ENCODE data around the gene EN2.

EN2 gene

DNA sequence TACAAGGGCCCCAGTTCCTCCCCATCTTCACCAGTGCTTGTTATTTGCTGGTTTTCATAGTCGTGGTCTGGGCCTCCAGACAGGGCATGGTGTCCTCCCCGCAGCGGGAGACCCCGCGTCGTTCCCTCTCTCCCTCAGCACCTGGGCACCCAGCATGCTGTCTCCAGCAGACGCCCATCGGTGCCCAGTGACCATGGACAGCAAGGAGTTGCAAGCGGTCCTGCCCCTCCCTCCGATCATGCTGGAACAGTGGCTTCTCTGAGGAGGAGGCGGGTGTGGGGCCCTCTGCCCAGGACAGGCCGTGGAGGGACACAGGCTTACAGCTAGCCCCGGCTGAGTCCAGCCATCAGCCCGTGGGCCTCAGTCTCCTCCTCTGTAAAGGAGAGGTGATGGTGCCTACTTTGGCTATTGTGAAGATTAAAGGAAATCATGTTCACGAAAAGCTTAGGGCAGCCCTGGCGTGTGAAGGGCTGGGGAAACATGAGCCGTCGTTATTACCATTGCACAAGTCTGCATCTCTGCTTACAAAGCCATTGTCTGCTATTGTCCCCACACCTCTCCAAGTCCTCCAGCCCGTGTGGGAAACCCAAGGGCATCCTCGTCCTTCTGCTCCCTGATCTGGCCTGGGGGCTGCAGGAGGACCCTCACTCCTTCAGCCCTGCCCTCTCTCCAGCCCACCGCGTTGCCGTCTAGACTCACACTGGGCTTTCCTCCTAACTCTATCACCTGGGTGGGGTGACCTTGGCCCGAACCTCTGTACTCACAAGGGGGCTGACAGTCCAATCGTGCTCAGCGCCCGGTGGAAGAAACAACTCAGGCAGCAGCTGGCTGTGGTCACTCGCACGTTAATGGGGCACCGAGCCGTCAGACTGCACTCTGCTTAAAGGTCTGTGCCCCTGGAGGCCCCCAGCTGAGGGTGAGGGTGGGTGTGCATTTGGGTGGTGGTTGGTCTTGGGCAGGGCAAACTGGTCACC lies 29.9 kb downstream of the EN2 start:
- H3K79me2 ChIP-seq (ENCODE audit: insufficient read depth, low read depth) = no peaks in the 10 kb centered on the region
- TF ChIP-seq, protein P1, sequence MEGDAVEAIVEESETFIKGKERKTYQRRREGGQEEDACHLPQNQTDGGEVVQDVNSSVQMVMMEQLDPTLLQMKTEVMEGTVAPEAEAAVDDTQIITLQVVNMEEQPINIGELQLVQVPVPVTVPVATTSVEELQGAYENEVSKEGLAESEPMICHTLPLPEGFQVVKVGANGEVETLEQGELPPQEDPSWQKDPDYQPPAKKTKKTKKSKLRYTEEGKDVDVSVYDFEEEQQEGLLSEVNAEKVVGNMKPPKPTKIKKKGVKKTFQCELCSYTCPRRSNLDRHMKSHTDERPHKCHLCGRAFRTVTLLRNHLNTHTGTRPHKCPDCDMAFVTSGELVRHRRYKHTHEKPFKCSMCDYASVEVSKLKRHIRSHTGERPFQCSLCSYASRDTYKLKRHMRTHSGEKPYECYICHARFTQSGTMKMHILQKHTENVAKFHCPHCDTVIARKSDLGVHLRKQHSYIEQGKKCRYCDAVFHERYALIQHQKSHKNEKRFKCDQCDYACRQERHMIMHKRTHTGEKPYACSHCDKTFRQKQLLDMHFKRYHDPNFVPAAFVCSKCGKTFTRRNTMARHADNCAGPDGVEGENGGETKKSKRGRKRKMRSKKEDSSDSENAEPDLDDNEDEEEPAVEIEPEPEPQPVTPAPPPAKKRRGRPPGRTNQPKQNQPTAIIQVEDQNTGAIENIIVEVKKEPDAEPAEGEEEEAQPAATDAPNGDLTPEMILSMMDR (conservative IDR thresholded peaks at IDR 0.05; ENCODE audit: low read depth, low read length) = no peak
- H3K4me3 ChIP-seq (IDR thresholded peaks at IDR 0.05; ENCODE audit: insufficient read depth, low read depth, low read length) = no peak overlapping the region
- peaks cover 13% of the 10 kb centered on the region; the same call in 1 of the 2 replicates for H3K27me3 ChIP-seq (ENCODE audit: insufficient read depth, low read depth)
- peaks cover 18% of the 10 kb centered on the region for H3K4me1 ChIP-seq (ENCODE audit: low read depth, poor library complexity, severe bottlenecking)
- no peak overlapping the region for H3K4me2 ChIP-seq
- H4K20me1 ChIP-seq (ENCODE audit: insufficient read depth) = no peaks in the 10 kb centered on the region
- H2AFZ ChIP-seq (ENCODE audit: low read depth) = peak overlapping the region; percentile 75; the same call in 1 of the 2 replicates
- no peaks in the 10 kb centered on the region for H3K36me3 ChIP-seq (ENCODE audit: insufficient read depth)
- H3K27ac ChIP-seq = no peak overlapping the region
- no peak overlapping the region for H3K9ac ChIP-seq

DNA sequence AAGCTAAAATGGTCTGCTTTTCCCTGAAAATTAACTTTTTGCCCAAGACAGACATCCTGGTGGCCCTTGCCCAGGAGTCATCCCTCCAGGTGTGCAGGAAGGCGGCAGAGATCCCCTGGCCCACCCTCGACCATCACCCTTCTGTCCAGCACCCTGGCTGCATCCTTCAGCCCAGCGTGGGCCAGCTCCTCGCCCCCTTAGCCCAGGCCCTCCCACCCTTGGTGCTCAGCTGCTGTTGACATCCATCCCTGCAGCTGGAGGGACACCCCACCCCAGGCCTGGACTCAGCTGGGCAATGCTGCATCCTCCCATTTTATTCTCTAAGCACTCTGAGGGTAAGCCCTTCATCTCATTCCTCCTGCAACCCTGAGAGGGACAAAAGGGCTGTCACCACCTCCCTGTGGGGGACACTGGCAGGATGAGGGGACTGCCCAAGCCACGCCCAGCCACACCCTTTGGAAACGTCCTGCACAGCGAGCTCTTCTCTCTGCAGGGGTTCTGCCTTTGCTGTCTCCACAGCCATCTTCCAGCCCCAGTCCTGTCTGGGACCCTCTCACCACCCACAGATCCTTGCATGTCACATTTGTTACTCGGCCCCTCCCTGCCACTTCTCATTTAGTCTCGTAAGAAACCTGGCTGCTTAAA lies 30.7 kb downstream of the EN2 start:
- Histone ChIP-seq H3K4me3 (IDR thresholded peaks at IDR 0.05; ENCODE audit: insufficient read depth, low read depth, low read length) (no peak overlapping the region), H3K9ac (no peak overlapping the region), H3K27me3 (ENCODE audit: insufficient read depth, low read depth) (peaks cover 8% of the 10 kb centered on the region; the same call in 1 of the 2 replicates), H4K20me1 (ENCODE audit: insufficient read depth) (no peaks in the 10 kb centered on the region), H2AFZ (ENCODE audit: low read depth) (peak overlapping the region; percentile 75), H3K4me2 (peak overlapping the region; percentile 51), H3K27ac (peak overlapping the region; percentile 49), H3K4me1 (ENCODE audit: low read depth, poor library complexity, severe bottlenecking) (peaks cover 18% of the 10 kb centered on the region), H3K79me2 (ENCODE audit: insufficient read depth, low read depth) (no peaks in the 10 kb centered on the region), H3K36me3 (ENCODE audit: insufficient read depth) (no peaks in the 10 kb centered on the region)
- TF ChIP-seq, protein P1 (conservative IDR thresholded peaks at IDR 0.05; ENCODE audit: low read depth, low read length) = no peak

DNA sequence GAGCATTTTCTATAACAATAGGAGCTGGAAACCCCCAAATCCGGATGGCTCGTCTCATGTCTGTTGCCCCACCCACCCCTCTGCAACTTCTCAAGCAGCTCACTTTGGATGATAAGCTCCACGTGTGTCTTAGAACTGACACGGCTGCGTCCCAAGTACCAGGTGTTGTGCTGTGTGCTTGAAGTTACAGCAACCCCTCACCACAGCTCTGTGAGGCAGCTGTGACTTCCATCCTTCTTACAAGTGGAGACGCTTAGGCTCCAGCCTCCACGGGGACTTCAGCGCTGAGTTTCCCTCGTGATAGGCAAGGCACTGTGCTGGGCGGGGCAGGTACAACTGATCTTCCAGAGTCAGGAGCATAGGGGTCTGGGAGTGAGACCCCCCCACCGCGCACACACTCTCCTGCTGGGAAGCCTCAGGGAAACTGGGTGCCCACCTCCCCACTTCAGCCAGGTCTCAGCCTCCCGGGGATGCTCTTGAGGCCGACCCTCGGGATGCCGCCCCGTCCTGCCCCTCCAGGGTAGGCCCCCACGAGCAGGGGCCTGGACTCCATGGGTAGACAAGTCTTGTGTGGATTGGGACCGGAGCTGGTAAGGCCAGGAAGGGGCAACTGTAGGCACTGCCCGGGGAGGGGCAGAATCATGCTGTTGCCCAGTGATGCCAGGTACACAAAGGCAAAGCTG lies 31.4 kb downstream of the EN2 start:
- H3K4me1 ChIP-seq (ENCODE audit: low read depth, poor library complexity, severe bottlenecking) = peaks cover 18% of the 10 kb centered on the region
- H2AFZ ChIP-seq (ENCODE audit: low read depth) = peak overlapping the region; percentile 75
- peak overlapping the region; percentile 24; the same call in 1 of the 2 replicates for H3K9ac ChIP-seq
- peaks cover under 1% of the 10 kb centered on the region; the same call in 1 of the 2 replicates for H3K27me3 ChIP-seq (ENCODE audit: insufficient read depth, low read depth)
- no peaks in the 10 kb centered on the region for H3K36me3 ChIP-seq (ENCODE audit: insufficient read depth)
- H3K4me2 ChIP-seq = peak overlapping the region; percentile 51
- TF ChIP-seq, protein P1 (conservative IDR thresholded peaks at IDR 0.05; ENCODE audit: low read depth, low read length) = no peak
- peak overlapping the region; percentile 49 for H3K27ac ChIP-seq
- no peaks in the 10 kb centered on the region for H3K79me2 ChIP-seq (ENCODE audit: insufficient read depth, low read depth)
- no peak overlapping the region for H3K4me3 ChIP-seq (IDR thresholded peaks at IDR 0.05; ENCODE audit: insufficient read depth, low read depth, low read length)
- H4K20me1 ChIP-seq (ENCODE audit: insufficient read depth) = no peaks in the 10 kb centered on the region

Data from KMS-11 (cell line).